GM10248 (cell line): ENCODE measurements around the gene XPC.

Source experiments
- CTCF ChIA-PET: fragments of 300-600 bp; sonication (Branson Sonifier 250); formaldehyde crosslinking; extraction: SDS; loops from one replicate; lab custom pipeline; 2021; ENCODE audit warnings: antibody characterized with exemption; lab: Yijun Ruan, JAX
- POLR2A ChIA-PET: fragments of 350-650 bp; sonication (Branson Sonifier 250); formaldehyde crosslinking; extraction: SDS; loops from one replicate; lab custom pipeline; 2020; ENCODE audit warnings: antibody characterized with exemption; lab: Yijun Ruan, JAX
- DNase-seq: peaks from one replicate; pipeline ENCODE4 v3.0.0; 2012; ENCODE audit errors: extremely low spot score
- CTCF ChIP-seq: IDR thresholded peaks from 2 replicates; pipeline ENCODE4 v1.5.1; 2012; ENCODE audit warnings: mild to moderate bottlenecking, low read depth; ENCODE audit errors: extremely low read depth, missing control alignments, control extremely low read depth

The XPC gene

GRCh38 chr3:14194865-14195264 is 16.5 kb upstream of the XPC start:
- POLR2A ChIA-PET, result no interaction called here
- DNase-seq, result no peak
- TF ChIP-seq CTCF, result no peak
- CTCF ChIA-PET, result interaction anchor here (1.3 to 2.1 kb wide), 2 partner anchors 10 to 67 kb away, joined by 3 to 15 read pairs; no protein-coding TSS in a partner anchor

- CTCF ChIA-PET, result interaction anchor here (1.0 to 2.9 kb wide), 3 partner anchors 9 to 15 kb away, joined by 3 to 9 read pairs (median 7); partner anchors contain the start of gene LSM3
- no peak for DNase-seq
- POLR2A ChIA-PET, result no interaction called here
- no peak for TF ChIP-seq CTCF
Measured at GRCh38 chr3:14188041-14188754, 9.8 kb upstream of the XPC start.

- CTCF ChIA-PET, result no interaction called here
- TF ChIP-seq CTCF, result no peak
- POLR2A ChIA-PET, result no interaction called here
- no peak for DNase-seq
Measured at GRCh38 chr3:14186854-14187458, 8.6 kb upstream of the XPC start.

GRCh38 chr3:14183015-14183577 is 4.7 kb upstream of the XPC start:
- ChIA-PET POLR2A (no interaction called here), CTCF (interaction anchor here (1.1 to 2.0 kb wide), 4 partner anchors 10 to 284 kb away, joined by 3 to 10 read pairs (median 4); no protein-coding TSS in a partner anchor)
- TF ChIP-seq CTCF, result no peak
- no peak for DNase-seq

GRCh38 chr3:14181253-14181652 is 2.9 kb upstream of the XPC start:
- ChIA-PET CTCF (no interaction called here), POLR2A (no interaction called here)
- no peak for DNase-seq
- no peak for TF ChIP-seq CTCF

- no peak for DNase-seq
- POLR2A ChIA-PET, result no interaction called here
- TF ChIP-seq CTCF, result no peak
- CTCF ChIA-PET, result interaction anchor here (1.1 to 2.9 kb wide), 6 partner anchors 9 to 283 kb away, joined by 3 to 17 read pairs (median 4); no protein-coding TSS in a partner anchor
Measured at GRCh38 chr3:14179795-14180194, 1.4 kb upstream of the XPC start.
